Uterus (tissue), 2 donors: ENCODE measurements around the gene TPD52L2.

Source experiments
- POLR2A ChIP-seq, 2 donors: fragments of 450-650 bp; IDR thresholded peaks; one replicate each; pipeline ENCODE4 v1.6.1; 2016; ENCODE audit warnings: antibody characterized with exemption in 2 of 2, mild to moderate bottlenecking in 1 of 2, moderate library complexity in 1 of 2
- TF ChIP-seq, protein P1 (sequence below), 4 experiments: fragments of 200-600 bp in 2 of 4; fragments of 450-650 bp in 2 of 4; sonication (generic) in 2 of 4; IDR thresholded peaks; one replicate each; pipeline ENCODE4 v1.5.1; 2016 to 2019; ENCODE audit warnings: antibody characterized with exemption in 4 of 4, mild to moderate bottlenecking in 2 of 4, moderate library complexity in 1 of 4

- TF ChIP-seq POLR2A (IDR thresholded peaks at IDR 0.05), result no peak
- TF ChIP-seq, protein P1, sequence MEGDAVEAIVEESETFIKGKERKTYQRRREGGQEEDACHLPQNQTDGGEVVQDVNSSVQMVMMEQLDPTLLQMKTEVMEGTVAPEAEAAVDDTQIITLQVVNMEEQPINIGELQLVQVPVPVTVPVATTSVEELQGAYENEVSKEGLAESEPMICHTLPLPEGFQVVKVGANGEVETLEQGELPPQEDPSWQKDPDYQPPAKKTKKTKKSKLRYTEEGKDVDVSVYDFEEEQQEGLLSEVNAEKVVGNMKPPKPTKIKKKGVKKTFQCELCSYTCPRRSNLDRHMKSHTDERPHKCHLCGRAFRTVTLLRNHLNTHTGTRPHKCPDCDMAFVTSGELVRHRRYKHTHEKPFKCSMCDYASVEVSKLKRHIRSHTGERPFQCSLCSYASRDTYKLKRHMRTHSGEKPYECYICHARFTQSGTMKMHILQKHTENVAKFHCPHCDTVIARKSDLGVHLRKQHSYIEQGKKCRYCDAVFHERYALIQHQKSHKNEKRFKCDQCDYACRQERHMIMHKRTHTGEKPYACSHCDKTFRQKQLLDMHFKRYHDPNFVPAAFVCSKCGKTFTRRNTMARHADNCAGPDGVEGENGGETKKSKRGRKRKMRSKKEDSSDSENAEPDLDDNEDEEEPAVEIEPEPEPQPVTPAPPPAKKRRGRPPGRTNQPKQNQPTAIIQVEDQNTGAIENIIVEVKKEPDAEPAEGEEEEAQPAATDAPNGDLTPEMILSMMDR (IDR thresholded peaks at IDR 0.05), result no peak
Measured at GRCh38 chr20:63893999-63894357, 28.9 kb downstream of the TPD52L2 start.
